NCI-H2171 treated with DMSO at 0.1 percent for 48 hours (cell line): ENCODE results near the gene TOMM6.
A peak's percentile ranks its signal among the peaks of the same experiment; 100 is the strongest.

Experiments used
- DNase-seq: peaks from one replicate; lab custom pipeline; 2025; lab: John Stamatoyannopoulos, UW

Gene TOMM6

GRCh38 chr6:41787219-41787917 is at the start of gene TOMM6:
Gene TOMM6, plus strand, starts transcription at chr6:41787694. Its CDS starts 4 bp downstream, at chr6:41787698.
- DNase-seq: peak; percentile 93

GRCh38 chr6:41739041-41739440 is 48.5 kb upstream of the TOMM6 start:
- no peak for DNase-seq

DNA sequence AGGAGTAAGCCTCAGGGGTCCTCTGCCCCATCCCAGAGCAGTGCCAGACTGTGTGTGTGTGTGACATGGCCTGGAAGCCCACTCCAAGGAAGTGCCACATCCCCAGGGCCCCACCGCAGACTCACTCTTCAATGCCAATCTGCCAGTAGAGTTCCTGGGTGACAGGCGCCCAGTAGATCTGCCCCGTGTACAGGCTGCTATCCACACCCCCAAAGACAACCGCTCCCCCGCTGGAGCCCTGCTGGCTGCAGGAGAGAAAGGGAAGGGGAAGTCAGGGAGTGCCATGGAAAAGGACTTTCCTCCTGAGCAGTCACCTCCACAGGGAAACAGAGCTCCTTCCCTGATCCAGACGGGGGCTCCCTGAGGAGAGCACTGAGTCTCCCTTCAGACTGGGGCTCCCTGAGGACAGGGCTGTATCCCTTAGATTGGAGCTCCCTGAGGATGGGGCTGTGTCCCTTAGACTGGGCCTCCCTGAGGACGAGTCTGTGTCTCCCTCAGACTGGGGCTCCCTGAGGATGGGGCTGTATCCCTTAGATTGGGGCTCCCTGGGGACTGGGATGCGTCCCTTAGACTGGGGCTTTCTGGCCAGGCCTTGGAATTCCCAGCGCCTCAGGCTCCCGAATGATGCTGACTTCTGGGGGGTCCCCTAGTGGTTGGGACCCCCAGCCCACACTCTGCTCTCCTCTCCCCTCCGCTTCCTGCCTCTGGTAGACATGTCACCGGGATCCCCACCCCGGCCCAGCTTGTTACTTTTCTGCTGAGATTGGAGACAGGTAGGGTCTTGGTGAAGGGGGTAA is 46.9 kb upstream of the TOMM6 start:
- no peak for DNase-seq

GRCh38 chr6:41741625-41742490 is 45.6 kb upstream of the TOMM6 start:
- no peak for DNase-seq

DNA sequence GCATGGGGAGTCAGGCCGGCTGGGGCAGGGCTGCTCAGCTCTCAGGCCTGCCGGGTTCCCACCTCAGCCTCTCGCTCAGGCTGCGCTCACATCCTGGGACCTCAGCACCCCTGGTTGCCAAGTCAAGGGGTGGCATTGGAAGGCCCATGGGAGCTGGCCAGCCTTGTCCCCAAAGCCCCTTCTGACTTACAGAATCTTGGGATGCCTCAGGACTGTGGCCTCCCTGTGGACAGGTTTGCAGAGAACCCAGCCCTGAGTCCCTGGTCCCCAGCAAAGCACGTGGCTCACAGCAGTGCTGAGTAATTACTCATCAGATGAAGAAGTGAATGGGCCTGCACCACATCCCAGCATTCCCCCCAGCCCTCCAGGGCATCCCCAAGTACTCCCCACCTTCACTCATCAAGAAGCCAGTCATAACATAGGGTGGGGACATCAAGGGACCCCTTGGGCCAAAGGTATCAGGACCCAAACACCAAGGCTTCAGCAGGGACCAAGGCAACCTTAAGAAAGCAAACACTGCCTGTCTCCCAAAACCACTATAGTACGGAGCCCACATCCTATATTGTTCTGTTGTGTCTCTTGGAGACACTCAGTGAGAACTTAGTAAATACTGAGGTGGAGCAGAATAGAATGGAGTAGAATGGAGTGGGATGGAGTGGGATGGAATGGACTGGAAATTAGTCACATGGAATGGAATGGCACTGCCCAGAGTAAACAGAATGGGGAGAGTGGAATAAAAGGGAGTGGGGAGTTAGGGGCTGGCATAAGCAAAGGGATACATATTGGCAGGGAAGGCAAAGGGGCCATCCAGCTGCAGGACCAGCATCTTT is 43.9 kb upstream of the TOMM6 start:
- no peak for DNase-seq

DNA sequence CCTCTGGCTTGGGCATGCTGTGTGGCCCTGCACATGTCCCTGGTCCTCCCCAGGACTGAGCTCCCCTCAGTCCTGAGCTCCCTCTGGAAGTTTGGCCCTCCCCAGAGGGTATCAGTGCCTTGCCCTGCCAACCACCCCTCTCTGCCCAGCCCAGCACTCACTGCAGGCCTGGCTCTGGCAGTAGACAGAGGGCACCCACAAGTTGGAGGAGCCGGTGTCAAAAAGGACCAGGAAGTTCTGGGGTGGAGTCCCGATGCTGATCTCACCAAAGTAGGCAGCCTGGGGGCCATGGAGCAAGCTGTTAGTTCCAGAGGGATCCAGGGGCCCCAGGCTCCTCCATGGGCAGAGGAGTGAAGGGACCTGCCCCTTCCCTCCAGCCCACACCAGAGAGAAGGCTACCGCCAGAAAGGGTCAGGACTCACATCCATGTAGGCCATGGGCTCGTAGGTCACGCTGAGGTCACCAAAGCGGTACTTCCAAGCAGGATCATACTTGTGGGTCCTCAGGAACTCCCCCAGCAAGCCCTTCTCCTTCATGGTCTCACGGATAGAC is 43.2 kb upstream of the TOMM6 start:
- DNase-seq: no peak

DNA sequence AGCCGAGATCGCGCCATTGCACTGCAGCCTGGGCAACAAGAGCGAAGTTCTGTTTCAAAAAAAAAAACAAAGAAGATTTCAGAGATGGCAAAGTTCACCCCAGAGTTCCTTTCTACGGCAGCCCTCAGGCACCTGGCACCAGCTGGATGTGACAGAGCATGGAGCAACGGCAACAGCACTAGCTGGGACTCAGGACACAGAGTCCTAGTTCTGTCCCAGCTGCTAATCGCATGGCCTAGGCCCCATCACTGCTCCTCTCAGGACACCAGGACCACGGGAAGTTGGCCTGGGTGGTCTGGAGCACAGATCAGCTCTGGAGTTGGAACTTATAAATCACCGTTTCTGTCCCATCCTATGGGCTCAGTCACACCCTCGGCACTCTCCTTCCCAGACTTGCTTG is 41.4 kb upstream of the TOMM6 start:
- no peak for DNase-seq

- no peak for DNase-seq
These were observed 40.0 kb upstream of the TOMM6 start, which contains the start of gene PGC for GRCh38 chr6:41747256-41748101. Gene PGC, minus strand, starts transcription at chr6:41747397. Its CDS starts 63 bp downstream, at chr6:41747334.

DNA sequence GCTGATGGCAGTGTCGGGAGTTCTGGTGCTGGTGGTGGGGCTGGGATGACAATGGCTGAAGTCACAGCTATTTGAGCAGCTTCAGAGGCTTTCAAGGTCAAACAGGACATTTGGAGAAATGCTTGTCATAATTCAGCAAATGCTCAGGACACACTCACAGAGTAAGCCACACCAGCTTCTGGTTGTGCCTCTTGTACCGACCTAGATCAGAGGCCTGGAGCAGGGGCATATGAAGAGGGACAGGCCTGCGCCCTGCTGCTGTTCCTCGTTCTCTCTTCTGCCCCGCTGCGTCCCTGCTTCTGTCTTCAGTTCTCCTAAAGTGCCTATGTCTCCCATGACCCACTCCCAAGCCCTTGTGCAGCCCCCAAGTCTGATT is 39.4 kb upstream of the TOMM6 start:
- DNase-seq: no peak

DNA sequence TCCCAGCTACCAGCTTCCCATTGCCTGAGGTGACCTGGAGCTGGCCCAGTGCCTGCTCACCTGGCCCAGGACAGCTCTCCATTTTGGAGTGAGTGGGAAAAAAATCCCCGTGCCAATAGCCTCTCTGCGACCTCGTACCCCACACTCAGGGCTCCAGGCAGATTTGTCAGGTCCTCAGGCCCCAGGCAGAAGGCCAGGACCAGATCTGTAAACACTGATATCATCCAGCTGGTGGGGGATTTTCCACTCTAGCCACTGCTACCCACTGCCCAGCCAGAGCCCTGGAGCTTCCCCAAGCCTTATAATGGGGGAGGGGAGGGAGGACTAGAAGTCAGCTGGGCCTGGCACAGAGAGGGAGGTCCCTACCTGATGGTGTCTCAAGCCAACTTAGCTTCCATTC is 39.0 kb upstream of the TOMM6 start:
- DNase-seq: no peak

DNA sequence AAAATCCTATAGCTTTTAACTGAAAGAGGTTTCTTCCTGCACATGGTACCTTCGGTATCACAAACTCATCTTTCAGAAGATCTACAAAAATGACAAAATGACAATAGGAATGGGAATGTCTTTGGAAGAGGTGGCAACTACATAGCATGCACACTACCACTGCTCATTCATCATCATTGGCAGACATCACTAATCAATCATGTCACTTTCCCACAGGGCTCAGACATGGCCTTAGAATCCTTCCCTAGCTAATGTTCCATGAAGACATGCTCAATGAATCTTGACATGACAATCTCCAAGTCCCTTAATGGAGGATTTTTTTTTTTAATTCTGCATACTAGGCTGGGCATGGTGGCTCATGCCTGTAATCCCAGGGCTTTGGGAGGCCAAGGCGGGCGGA is 37.1 kb upstream of the TOMM6 start:
- DNase-seq: no peak

DNA sequence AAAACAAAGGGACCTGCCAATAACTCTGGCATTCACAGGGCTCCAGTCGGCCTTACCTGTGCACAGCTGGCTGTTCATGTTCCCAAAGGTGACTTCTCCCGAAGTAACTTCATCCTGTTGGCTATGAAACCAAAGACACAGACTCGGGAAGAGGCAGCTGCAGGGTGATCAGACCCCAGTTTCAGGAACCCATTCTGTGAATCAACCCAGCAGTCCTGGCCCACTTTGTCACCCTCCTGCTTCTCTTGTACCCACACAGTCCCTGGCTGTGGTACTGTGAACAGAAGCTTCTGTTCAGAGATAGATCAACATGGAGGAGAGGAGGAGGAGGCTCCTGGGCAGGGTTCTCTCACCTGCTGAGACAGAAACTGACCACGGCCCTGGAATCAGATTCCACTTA is 31.6 kb upstream of the TOMM6 start:
- no peak for DNase-seq

- no peak for DNase-seq
These were observed 31.1 kb upstream of the TOMM6 start for GRCh38 chr6:41756354-41756753.

GRCh38 chr6:41757271-41757670 is 30.2 kb upstream of the TOMM6 start:
- peak; percentile 4 for DNase-seq

- DNase-seq: no peak
These were observed 29.4 kb upstream of the TOMM6 start for GRCh38 chr6:41757931-41758640.

GRCh38 chr6:41758641-41759035 is 28.9 kb upstream of the TOMM6 start:
- DNase-seq: no peak

DNA sequence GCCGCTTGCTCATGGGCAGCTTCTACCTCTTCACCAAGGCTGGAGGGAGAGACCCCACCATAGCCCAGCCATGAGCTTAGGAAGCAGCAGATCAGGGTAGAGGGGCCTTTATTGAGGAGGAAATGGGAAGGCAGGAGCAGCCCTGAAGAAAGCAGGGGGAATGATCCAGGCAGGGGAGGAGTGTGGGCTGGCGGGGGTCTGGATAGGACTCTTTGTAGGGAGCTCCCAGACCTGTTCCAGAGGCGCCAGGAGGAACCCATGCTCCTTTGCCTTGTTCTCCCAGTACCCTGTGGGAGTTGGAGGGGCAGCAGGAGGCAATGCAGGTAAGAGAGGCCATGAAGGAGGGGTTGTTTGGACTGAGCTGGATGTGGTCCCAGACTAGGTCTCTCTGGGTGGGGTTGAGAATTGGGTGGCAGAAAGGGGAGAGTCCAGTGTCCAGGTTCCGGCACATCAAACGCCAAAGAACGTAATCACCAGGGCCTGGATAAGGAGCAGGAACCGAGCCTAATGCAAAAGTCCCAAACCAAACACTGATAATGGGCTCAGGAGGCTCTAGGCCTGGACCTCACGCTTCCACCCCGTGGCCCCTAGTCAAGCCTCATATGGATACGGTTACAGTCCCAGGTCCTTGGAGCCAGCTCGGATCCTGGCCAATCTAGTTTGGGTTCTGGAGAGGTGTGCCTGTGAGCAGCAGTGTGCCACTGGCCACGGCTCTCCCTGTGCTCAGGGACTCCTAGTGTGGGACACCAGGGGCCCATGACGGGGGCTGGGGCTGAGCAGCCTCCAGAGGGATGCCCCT is 28.2 kb upstream of the TOMM6 start:
- no peak for DNase-seq

DNA sequence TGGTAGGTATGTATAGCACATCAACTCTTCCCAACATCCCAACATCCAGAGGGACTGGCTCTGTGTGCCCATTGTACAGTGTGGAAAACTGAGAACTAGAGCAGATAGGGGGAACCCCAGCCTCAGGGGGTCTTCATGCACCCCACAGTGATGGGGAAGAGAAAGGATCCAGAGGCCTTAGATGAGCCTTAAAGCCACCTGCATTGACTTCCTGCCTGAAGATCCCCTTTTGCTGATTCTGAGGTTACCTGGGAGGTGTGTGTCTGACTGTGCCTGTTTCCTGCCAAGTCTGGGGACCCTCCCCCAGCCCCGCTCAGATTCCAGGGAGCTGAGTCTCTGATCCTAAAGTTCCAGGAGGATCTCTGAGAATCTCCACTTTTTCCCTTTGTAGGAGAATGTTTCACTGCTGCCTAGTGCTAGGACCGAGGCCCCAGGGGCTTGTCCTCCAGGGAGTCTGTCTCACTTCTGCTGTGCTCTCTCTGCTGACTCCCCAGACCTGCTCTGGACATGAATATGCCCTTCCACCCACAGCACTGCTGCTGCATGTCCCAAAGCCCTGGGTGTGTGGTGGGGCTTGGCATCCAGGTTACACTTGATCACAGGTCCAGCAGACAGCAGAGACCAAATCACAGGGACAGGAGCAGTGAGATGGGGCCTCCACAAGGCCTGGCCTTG is 27.5 kb upstream of the TOMM6 start:
- no peak for DNase-seq
